GM19467 (cell line): ENCODE measurements around the gene GOLGA1.
"Not testable (repeated sequence)": the region's sequence is repeated elsewhere in the genome, so short reads cannot be mapped to it uniquely, and the experiment has no call there.

Source experiments
- ATAC-seq: cut with Tn5 transposase; IDR thresholded peaks from one replicate; pipeline ENCODE4 v1.9.1; 2021; ENCODE audit warnings: mild to moderate bottlenecking, moderate library complexity; ENCODE audit not compliant: unreplicated experiment

The GOLGA1 gene

DNA sequence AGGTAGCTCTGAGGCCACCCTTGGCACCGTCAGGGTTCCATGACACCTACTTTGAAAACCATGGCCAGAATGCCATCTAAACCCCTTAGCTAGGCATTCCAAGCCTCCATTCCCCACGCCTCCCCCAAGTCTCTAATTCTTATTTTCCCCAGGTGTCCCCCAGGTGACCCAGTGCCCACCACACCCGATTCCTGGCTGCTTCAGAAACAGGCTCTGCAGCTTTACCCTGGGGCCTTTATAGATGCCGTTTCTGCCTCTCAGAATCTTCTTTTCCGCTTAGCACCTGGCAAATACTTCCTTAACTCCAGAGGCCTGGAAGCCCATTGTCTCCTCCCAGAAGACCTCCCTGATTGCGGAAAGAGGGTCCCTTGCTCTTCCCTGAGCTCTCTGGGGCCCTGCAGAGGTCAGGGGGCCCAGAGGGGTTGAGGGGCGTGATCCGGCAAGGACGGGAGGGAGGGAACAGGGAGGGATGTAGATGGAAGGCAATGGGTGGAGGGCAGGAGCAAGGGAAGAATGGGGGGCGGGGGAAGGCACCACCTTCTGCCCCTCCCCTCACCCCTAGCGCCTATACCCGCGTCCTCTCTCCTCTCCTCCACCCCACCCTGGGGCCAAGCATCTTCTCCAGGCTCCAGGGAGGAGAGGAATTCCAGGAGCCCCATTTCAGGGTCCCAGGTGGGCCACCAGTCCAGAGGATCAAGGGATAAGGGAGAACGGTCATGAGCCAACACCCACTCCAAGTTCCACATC is 99.6 kb downstream of the GOLGA1 start:
- ATAC-seq = no peak

DNA sequence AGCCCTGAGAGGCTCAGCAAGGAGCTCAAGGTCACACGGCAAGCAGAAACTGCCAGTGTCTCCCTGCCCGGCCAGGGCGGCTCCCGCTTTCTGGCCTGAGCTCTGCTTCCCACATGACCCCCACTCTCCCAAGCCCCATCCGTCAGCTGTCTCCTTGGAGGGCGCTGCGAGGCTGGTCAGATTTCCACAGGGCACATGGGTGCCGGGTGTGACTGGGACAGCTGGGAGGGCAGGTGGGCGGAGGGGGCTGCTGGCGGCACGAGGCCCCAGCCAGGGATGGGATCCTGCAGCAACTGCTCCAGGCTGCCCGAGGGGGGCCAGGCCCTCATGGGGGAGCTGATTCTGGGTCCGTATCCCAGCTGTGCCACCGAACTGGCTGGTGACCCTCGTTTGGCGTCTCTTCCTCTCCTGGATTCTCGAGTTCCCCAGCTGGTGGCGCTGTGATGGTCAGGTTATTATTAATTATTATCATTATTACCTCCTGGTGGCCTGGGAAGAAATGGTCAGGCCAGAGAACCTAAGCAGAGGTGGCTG is 100.5 kb downstream of the GOLGA1 start:
- no peak for ATAC-seq

DNA sequence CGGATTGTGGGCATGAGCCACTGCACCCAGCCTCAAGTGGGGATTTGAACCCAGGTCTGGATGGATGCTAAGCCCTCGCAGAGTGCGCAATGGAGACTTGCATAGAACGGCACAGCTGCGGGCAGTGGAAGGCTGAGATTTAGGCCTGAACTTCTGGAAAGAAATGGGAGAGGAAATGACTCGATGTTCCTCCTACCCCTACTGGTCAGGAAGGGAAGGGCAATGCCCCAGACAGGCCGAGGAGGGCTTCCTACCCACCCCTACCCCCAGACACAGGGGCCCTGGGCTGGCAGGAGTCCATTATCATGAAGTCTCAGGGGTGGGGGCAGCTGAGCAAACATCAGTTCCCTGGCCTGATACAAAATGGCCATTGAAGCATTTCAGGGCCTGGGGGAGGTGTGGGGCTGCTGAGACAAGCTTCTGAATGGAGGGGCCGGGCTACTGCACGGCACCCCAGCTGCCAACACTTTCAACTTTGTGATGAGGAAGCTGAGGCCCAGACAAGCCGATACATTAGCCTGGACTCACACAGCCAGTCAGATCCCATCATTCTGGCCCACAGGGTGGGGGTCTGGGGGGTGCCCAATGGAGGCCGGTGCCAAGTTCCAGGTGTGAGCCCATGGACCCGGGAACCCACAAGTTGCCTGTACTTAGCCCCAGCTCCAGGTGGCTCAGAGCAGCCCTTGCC is 101.1 kb downstream of the GOLGA1 start:
- ATAC-seq = no peak

DNA sequence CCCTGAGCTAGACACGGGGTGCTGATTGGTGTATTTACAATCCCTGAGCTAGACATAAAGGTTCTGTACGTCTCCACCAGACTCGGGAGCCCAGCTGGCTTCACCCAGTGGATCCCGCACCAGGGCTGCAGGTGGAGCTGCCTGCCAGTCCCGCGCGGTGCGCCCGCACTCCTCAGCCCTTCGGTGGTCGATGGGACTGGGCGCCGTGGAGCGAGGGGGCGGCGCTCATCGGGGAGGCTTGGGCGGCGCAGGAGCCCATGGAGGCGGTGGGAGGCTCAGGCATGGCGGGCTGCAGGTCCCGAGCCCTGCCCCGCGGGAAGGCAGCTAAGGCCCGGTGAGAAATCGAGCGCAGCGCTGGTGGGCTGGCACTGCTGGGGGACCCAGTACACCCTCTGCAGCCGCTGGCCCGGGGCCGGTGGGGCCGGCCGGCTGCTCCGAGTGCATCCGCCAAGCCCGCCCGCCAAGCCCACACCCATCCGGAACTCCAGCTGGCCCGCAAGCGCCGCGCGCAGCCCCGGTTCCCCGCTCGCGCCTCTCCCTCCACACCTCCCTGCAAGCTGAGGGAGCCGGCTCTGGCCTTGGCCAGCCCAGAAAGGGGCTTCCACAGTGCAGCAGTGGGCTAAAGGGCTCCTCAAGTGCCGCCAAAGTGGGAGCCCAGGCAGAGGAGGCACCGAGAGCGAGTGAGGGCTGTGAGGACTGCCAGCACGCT is 102.2 kb downstream of the GOLGA1 start:
- ATAC-seq = not testable (repeated sequence)

DNA sequence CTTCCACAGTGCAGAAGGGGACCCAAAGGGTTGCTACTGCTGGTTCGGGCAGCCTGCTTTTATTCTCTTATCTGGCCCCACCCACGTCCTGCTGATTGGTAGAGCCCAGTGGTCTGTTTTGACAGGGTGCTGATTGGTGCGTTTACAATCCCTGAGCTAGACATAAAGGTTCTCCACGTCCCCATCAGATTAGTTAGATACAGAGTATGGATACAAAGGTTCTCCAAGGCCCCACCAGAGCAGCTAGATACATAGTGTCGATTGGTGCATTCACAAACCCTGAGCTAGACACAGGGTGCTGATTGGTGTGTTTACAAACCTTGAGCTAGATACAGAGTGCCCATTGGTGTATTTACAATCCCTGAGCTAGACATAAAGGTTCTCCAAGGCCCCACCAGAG is 102.8 kb downstream of the GOLGA1 start:
- not testable (repeated sequence) for ATAC-seq

DNA sequence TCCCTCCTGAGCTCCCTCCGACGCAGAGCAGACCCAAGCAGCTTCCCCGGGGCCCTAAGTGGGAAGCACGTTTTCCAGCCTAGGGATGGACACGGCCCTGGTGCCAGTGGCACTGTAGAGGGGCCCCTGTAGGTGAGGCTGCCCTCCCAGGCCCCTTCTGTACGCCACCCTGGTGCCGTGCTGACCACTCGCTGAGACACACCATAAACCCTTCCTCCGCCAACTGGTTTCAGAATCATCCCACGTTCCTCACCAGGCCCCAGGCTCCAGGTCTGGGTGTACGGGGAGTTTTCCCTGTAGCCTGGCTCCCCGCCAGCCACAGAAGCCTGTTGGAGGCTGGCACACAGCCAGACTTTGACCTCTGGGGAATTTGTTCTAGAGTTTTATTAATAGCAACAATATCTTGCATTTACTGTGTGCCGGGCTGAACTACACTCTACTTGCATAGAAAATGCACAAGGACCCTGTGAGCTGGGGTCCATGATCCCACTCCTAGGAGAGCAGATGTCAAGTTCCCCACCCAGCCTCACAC is 105.8 kb downstream of the GOLGA1 start:
- no peak for ATAC-seq

DNA sequence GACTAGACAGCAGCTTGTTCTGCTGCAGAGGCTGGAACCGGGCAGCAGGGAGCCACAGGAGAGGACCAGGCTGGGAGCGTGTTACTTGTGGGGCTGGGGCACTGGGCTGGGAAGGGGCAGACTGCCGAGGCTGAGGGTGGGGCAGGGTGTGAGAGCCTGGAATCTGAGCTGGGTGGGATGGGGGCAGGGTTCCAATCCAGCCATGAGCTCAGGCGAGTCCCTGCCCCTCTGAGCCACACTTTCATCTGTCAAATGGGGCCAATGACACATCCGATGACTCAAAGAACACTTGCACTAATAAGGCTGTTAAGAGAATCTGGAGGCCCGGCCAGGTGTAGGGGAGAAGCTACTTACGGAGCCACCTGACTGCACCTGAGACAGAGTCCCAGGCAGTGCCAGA is 106.3 kb downstream of the GOLGA1 start:
- no peak for ATAC-seq

DNA sequence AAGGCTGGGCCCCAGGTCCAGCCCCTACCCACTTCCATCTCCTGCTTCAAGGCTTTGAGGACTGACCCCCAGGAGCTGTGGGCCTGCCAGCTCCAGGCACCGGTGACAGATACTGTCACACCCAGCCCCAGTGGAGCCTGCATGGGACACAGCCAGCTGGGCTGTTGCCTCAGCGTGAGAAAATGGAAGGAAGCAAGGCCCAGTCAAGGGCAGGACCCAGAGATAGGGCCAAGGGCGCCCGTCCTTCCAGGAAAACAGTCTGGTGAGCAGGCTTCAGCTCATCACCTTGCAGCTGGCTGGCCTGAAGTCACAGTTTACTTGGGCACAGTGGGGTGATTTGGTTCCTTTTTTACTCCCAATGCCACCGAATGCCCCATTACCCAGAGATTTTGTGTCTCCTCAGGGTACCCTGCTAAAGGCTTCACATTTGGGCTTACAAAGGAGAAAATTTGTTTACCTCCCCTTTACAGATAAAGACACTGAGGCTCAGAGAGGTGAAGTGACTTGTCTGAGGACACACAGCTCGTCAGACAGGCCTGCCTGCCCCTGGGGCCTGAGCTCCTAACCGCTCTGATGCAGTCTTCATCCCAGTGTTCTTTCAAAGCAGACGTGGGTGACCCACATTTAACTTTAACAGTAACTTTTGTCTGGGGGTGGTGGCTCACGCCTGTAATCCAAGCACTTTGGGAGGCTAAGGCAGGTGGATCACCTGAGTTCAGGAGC is 109.1 kb downstream of the GOLGA1 start:
- ATAC-seq = no peak

DNA sequence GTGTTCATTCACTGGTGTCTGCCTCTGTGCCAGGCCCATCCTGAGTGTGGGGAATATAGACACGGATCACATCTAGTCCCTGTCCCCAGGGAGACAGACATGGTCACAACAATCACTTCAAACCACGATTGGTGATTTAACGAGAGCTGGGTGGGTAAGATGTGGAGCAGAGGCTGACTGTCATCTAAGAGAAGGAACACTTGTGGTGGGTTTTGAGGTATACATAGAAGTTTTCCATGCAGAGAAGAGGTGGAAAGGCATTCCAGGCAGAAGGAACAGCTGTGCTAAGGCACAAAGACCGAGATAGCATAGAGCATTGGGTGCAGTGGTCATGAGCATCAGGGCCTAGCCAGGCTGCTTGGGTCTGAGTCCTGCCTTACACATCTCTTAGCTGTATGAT is 110.3 kb downstream of the GOLGA1 start:
- no peak for ATAC-seq

DNA sequence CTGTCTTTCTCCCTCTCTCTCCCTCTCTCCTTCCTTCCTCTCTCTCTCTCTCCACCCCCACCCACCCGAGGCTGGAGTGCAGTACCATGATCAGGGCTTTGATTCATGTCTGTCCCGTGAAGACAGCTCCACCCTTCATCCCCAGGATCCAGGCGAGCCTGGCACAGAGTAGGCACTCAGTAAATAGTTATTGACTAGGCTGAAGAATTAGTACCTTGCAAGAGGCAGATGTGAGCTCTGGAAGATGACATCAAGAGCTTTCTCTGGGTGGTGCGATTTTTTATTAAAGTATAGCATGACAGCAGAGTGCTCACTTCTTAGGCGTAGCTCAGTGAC is 111.6 kb downstream of the GOLGA1 start:
- ATAC-seq = no peak

DNA sequence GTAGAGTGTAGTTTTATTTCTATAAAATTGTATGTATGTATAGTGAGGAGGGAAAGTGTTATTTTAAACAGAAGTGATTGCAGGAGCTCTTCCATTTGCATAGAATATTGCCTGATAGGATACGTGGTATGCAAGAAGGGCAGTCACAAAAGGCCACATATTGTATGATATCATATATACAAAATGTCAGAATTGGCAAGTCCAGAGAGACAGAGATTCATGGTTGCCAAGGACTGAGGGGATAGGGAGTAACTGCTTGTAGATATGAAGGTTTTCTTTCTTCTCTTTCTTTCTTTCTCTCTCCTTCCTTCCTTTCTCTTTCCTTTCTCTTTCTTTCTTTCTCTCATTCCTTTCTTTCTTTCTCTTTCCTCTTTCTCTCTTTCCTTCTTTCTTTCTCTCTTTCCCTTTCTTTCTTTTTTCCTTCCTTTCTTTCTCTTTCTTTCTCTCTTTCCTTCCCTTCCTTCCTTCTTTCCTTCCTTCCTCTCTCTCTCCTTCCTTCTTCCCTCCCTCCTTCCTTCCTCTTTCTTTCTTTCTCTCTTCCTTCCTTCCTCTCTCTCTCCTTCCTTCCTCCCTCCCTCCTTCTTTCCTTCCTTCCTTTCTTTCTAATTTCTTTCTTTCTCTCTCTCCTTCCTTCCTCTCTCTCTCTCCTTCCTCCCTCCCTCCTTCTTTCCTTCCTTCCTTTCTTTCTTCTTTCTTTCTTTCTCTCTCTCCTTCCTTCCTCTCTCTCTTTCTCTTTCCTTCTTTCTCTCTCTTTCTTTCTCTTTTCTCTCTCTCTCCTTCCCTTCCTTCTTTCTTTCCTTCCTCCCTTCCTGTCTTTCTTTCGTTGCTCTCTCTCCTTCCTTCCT is 112.2 kb downstream of the GOLGA1 start:
- no peak for ATAC-seq
